ENCODE results near the gene ATG4C. TPM values are rescaled to one million over a fixed set of nuclear protein-coding genes. Genes with fewer than 3 reads are reported as not detected.
"Not testable (repeated sequence)": the region's sequence is repeated elsewhere in the genome, so short reads cannot be mapped to it uniquely, and the experiment has no call there.

The ATG4C gene
- total and polyA plus RNA-seq, 5 experiments from 2014 or later = 13.6 to 18.3 (median 17.0) TPM

DNA sequence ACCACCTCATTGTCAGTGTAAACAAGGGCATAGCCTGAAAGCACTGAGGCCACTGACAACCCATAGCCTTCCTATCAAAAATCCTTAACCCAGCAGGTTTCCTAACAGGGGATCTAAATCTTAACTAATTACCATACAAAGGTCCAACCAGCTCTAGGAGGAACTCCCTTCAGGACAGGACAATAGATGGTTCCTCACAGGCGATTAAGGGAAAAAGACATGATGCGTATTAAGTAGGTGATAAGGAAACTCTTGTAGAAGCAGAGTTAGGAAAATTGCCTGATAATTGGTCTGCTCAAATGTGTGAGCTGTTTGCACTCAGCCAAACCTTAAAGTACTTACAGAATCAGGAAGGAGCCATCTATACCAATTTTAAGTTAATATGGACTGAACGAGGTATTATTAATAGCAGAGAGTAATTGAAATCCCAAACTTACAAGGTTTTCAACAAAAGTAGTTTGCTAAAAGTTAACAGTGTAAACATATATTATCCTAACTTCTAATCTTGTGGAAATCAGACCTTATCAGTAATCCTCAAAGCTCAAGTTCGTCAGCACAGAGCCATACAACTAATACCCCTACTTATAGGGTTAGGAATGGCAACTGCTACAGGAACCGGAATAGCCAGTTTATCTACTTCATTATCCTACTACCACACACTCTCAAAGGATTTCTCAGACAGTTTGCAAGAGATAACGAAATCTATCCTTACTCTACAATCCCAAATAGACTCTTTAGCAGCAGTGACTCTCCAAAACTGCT lies 23.7 kb upstream of the ATG4C start:
- peaks cover 0 to 13% (median 2%) of the 10 kb centered on the region in 5 donors for H3K27me3 Mint-ChIP-seq
- H3K36me3 Mint-ChIP-seq, POLR2A ChIA-PET, DNase-seq, H3K4me3 Mint-ChIP-seq, ATAC-seq, H3K4me1 Mint-ChIP-seq, H3K9me3 Mint-ChIP-seq, H3K27ac Mint-ChIP-seq: not testable (repeated sequence)

DNA sequence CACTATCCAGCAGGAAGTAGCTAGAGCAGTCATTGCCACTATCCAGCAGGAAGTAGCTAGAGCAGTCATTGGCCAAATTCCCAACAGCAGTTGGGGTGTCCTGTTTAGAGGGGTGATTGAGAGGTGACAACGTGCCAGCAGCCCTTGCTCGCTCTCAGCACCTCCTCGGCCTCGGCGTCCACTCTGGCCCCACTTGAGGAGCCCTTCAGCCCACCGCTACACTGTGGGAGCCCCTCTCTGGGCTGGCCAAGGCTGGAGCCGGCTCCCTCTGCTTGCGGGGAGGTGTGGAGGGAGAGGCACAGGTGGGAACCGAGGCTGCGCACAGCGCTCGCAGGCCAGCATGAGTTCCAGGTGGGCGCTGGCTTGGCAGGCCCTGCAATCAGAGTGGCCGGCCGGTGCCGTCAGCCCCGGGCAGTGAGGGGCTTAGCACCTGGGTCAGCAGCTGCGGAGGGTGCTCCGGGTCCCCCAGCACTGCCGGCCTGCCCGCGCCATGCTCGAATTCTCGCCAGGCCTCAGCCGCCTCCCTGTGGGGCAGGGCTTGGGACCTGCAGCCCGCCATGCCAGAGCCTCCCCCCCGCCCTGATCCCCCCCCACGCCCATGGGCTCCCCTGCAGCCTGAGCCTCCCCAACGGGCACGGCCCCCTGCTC lies 22.6 kb upstream of the ATG4C start:
- POLR2A ChIA-PET, ATAC-seq, H3K9me3 Mint-ChIP-seq, H3K4me3 Mint-ChIP-seq, H3K36me3 Mint-ChIP-seq, H3K4me1 Mint-ChIP-seq, DNase-seq, H3K27ac Mint-ChIP-seq, H3K27me3 Mint-ChIP-seq: not testable (repeated sequence)

DNA sequence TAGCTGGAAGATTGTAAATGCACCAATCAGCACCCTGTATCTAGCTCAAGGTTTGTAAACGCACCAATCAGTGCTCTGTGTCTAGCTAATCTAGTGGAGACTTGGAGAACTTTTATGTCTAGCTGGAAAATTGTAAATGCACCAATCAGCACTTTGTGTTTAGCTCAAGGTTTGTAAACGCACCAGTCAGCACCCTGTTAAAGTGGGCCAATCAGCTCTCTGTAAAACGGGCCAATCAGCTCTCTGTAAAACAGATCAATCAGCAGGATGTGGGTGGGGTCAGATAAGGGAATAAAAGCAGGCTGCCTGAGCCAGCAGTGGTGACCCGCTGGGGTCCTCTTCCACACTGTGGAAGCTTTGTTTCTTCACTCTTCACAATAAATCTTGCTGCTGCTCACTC lies 21.9 kb upstream of the ATG4C start:
- H3K4me3 Mint-ChIP-seq, H3K27ac Mint-ChIP-seq, H3K27me3 Mint-ChIP-seq, ATAC-seq, H3K36me3 Mint-ChIP-seq, H3K9me3 Mint-ChIP-seq, H3K4me1 Mint-ChIP-seq, DNase-seq, POLR2A ChIA-PET: not testable (repeated sequence)

DNA sequence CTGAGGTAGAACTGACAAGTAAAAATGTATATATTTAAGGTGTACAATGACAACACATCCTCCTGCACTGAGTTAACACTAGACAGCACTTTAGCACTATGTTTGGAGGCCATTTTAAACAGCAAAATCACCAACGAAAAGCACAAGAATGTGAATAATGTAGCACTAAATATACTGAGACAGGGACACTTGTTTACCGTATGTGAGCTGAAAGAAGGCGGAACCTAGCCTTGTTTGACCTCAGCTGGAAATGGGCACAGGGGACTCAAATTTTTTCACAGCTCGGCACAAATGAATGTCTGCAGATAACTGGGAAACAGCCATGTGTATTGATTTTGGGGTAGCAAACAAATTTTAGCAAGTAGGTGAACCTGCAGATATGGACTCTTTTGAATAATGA lies 18.0 kb upstream of the ATG4C start:
- DNase-seq (no peak), ATAC-seq (no peak)
- POLR2A ChIA-PET = no interaction called here
- H3K4me1 Mint-ChIP-seq = no peaks in the 10 kb centered on the region
- no peaks in the 10 kb centered on the region for H3K36me3 Mint-ChIP-seq
- no peak overlapping the region for H3K27ac Mint-ChIP-seq
- H3K9me3 Mint-ChIP-seq = peaks cover 0 to 1% (median 0%) of the 10 kb centered on the region in 9 donors
- no peak overlapping the region for H3K4me3 Mint-ChIP-seq
- H3K27me3 Mint-ChIP-seq = peaks cover 0 to 4% (median 2%) of the 10 kb centered on the region in 5 donors

DNA sequence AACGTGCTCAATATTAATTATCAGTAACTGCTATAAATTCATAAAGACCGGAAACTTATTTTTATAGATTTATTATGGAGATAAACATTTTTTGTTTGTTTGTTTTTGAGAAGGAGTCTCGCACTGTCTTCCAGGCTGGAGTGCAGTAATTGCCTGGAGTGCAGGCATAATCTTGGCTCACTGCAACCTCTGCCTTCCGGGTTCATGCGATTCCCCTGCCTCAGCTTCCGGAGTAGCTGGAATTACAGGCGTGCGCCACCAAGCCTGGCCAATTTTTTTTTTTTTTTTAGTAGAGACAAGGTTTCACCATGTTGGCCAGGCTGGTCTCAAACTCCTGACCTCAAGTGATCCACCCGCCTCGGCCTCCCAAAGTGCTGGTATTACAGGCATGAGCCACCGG lies 15.4 kb upstream of the ATG4C start:
- H3K4me1 Mint-ChIP-seq, H3K27me3 Mint-ChIP-seq, DNase-seq, H3K4me3 Mint-ChIP-seq, POLR2A ChIA-PET, ATAC-seq, H3K27ac Mint-ChIP-seq: not testable (repeated sequence)
- H3K9me3 Mint-ChIP-seq = peaks cover 5 to 18% (median 13%) of the 10 kb centered on the region in 9 donors
- H3K36me3 Mint-ChIP-seq = peaks cover 0 to 15% (median 6%) of the 10 kb centered on the region in 3 donors

DNA sequence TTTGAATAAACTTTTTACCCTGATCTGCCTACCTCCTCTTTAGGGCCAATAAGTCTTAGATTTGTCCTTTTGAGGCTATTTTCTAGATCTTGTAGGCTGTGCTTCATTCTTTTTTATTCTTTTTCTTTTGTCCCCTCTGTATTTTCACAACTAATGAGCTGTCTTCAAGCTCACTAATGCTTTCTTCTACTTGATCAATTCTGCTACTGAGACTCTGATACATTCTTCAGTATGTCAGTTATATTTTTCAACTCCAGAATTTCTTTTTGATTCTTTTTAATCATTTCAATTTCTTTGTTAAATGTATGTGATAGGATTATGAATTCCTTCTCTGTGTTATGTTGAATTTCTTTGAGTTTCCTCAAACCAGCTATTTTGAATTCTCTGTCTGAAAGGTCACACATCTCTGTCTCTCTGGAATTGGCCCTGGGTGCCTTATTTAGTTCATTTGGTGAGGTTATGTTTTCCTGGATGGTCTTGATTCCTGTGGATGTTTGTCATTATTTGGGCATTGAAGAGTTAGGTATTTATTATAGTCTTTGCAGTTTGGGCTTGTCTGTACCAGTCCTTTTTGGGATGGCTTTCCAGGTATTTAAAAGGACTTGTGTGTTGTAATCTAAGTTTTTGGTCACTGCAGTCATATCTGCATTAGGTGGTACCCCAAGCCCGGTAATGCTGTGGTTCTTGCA lies 11.2 kb upstream of the ATG4C start:
- no peak overlapping the region for H3K4me3 Mint-ChIP-seq
- peaks cover 0 to 22% (median 8%) of the 10 kb centered on the region in 3 donors for H3K36me3 Mint-ChIP-seq
- ATAC-seq (no peak), DNase-seq (no peak)
- peaks cover 2 to 12% (median 7%) of the 10 kb centered on the region in 5 donors for H3K27me3 Mint-ChIP-seq
- H3K9me3 Mint-ChIP-seq = peaks cover 8 to 28% (median 21%) of the 10 kb centered on the region in 9 donors
- peak overlapping the region in 1 of 10 donors; percentile 84 for H3K27ac Mint-ChIP-seq
- POLR2A ChIA-PET = no interaction called here
- H3K4me1 Mint-ChIP-seq = peaks cover 0 to 2% (median 0%) of the 10 kb centered on the region in 4 donors

DNA sequence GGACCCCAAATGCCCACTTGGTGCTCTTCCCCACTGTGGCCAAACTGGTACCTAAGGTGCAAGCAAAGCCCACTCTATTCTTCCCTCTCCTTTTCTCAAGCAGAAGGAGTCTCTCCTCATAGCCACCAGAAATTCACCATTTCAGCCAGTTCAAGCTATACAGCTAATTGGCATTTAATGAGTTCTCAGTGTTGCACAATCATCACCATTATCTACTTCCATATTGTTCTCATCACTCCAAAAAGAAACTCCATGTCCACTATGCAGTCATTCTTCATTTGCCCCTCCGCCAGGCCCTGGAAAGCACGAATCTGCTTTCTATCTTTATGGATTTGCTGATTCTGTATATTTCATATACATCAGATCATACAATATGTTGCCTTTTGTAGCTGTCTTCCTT lies 9.9 kb upstream of the ATG4C start:
- ATAC-seq (no peak), DNase-seq (no peak)
- POLR2A ChIA-PET = no interaction called here
- H3K4me1 Mint-ChIP-seq = peaks cover 0 to 2% (median 0%) of the 10 kb centered on the region in 4 donors
- no peak overlapping the region for H3K27ac Mint-ChIP-seq
- peaks cover 0 to 22% (median 8%) of the 10 kb centered on the region in 3 donors for H3K36me3 Mint-ChIP-seq
- H3K4me3 Mint-ChIP-seq = no peak overlapping the region
- peaks cover 2 to 17% (median 11%) of the 10 kb centered on the region in 5 donors for H3K27me3 Mint-ChIP-seq
- H3K9me3 Mint-ChIP-seq = peaks cover 8 to 28% (median 21%) of the 10 kb centered on the region in 9 donors

DNA sequence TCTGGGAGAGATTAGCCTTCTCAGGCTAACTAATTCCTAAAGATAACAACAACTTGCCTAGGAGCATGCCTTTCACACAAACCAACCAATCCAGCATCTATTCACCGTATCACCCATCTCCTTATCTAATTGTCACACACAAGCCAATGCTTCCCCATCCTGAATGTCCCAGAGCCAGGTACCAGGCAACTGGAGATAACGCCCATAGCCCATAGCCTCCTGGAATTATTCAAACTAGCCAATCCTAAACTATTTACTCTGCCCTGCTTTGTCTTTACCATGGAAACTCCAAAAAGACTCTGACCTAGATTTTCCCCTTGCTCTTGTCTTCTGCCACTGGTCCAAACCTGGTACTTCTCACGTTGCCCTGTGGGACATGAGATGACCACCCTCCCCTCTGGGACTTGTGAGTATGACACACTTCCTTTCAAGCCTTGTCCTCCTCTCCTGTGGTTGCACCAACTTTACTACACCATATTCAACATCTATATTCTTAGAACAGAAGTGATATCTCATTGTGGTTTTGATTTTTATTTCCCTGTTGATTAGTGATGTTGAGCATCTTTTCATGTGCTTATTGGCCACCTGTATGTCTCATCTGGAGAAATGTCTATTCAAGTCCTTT lies 8.8 kb upstream of the ATG4C start:
- Mint-ChIP-seq H3K27ac (no peak overlapping the region), H3K4me1 (peaks cover 0 to 2% (median 0%) of the 10 kb centered on the region in 4 donors), H3K4me3 (no peak overlapping the region), H3K27me3 (peaks cover 5 to 26% (median 14%) of the 10 kb centered on the region in 5 donors), H3K9me3 (peaks cover 8 to 27% (median 21%) of the 10 kb centered on the region in 9 donors), H3K36me3 (peaks cover 0 to 22% (median 8%) of the 10 kb centered on the region in 3 donors)
- POLR2A ChIA-PET = no interaction called here
- DNase-seq = no peak
- ATAC-seq = no peak

DNA sequence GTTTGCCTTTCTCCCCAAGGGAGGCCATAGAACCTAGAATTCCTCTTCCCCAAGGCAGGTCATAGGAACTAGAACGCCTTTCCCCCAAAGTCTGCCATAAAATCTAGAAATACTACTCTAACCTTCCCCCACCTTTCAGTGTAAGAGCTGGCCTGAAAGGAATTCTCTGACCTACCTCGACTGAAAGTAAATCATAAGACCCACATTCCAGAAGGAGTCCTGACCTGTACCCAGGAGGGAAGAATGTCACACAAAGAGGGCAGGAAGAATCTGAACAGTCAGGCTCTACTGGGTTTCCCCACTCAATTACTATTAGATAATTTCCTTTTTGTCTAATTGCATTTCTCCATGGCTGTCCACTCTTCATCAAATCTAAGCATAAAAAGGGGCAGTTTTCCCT lies 5.7 kb upstream of the ATG4C start:
- POLR2A ChIA-PET = no interaction called here
- peaks cover 0 to 10% (median 2%) of the 10 kb centered on the region in 3 donors for H3K36me3 Mint-ChIP-seq
- H3K4me3 Mint-ChIP-seq = no peak overlapping the region
- ATAC-seq (no peak), DNase-seq (no peak)
- H3K27me3 Mint-ChIP-seq = peaks cover 3 to 26% (median 10%) of the 10 kb centered on the region in 5 donors
- peaks cover 1 to 13% (median 8%) of the 10 kb centered on the region in 9 donors for H3K9me3 Mint-ChIP-seq
- no peak overlapping the region for H3K27ac Mint-ChIP-seq
- H3K4me1 Mint-ChIP-seq = peaks cover 0 to 2% (median 0%) of the 10 kb centered on the region in 4 donors

DNA sequence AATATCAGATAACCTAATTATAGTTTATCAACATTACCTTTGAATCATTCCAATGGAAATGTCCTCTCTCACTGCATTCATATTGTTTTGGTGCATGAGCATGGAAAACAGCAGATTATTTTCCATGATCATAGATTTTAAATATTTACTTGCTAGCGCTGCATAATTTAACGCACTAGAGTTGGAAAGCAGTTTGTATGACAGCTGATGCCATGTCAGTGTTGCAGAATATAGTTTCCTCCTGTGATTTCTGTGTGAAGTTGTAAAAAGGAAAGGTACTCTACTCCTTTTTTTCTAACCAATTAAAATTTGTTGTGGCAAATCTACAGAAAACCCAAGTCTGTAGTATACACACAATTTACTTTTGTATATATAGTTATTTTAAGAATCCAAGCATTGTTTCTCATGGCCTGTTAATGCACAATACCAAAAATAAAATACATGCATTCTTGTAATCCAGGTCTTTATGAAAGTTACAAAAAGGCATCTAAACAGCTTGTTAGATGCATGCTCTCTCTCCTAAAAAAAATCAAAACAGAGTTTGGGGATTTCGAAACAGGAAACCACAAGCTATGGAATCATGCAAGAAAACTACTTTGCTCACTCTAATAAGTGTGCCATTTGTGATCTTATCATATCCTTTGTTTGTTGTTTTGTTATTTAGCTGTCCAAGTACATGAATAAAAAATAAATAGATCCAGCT lies 1.9 kb upstream of the ATG4C start:
- DNase-seq = no peak
- POLR2A ChIA-PET = no interaction called here
- H3K4me3 Mint-ChIP-seq = peak overlapping the region in 3 of 10 donors; percentile 5 to 40 (median 36)
- no peak overlapping the region for H3K27ac Mint-ChIP-seq
- H3K27me3 Mint-ChIP-seq = peaks cover 1 to 23% (median 10%) of the 10 kb centered on the region in 5 donors
- peaks cover 0 to 2% (median 0%) of the 10 kb centered on the region in 3 donors for H3K36me3 Mint-ChIP-seq
- peaks cover 6 to 11% (median 9%) of the 10 kb centered on the region in 4 donors for H3K4me1 Mint-ChIP-seq
- ATAC-seq = no peak
- H3K9me3 Mint-ChIP-seq = no peaks in the 10 kb centered on the region

DNA sequence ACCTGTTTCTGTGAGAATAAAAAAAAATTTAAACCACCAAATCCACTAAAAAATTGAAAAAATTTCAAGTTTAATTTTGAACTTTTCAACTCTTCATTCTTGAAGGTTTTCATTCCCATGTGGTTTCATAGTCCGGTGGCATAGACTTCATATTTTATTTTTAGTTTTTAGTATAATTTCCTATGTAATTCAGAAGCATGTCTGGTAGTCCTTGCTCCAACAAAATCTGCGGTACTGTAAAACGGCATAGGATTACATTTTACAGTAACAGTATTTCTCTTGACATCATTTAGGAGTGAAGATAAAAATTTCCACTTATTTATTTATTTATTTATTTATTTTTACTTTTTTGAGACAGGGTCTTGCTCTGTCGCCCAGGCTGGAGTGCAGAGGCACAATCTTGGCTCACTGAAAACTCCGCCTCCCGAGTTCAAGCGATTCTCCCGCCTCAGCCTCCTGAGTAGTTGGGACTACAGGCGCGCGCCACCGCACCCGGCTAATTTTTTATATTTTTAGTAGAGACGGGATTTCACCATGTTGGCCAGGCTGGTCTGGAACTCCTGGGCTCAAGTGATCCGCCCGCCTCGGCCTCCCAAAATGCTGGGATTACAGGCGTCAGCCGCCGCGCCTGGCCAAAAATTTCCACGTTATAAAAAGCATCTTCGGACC lies 1.3 kb upstream of the ATG4C start:
- Mint-ChIP-seq H3K4me1 (peaks cover 6 to 16% (median 12%) of the 10 kb centered on the region in 4 donors), H3K27me3 (peaks cover 1 to 16% (median 7%) of the 10 kb centered on the region in 5 donors), H3K4me3 (peak overlapping the region in 3 of 10 donors; percentile 5 to 40 (median 19))
- ATAC-seq, H3K9me3 Mint-ChIP-seq, H3K27ac Mint-ChIP-seq, H3K36me3 Mint-ChIP-seq, DNase-seq: not testable (repeated sequence)
- POLR2A ChIA-PET = interaction anchor here (0.7 kb wide), 1 partner anchor 149 kb away, joined by 4 read pairs; no protein-coding TSS in a partner anchor
